Frontal cortex (tissue), 4 donors: Measurements from ENCODE around the gene RASGRF1. TPM values are rescaled to one million over a fixed set of nuclear protein-coding genes. Genes with fewer than 3 reads are reported as not detected.

ENCODE experiments used
- DNase-seq, 2 donors: peaks; one replicate each; pipeline ENCODE4 v3.0.0; 2012; ENCODE audit warnings: low spot score in 2 of 2
- FAIRE-seq: peaks from 2 replicates; lab custom pipeline; 2012; peaks lifted over from hg19 to GRCh38; lab: Jason Lieb, UNC
- total RNA-seq: library from RNA; depleted of rRNA; stranded (reverse); fragments of >200 nt; gene quantifications from one replicate; pipeline ENCODE4 v1.2.3, GENCODE V29; 2014
- donor health status: control.
- donor health status: control.
- donor health status: control.

The RASGRF1 gene
- total RNA-seq, 1 donor from 2014 or later: 4.5 TPM

DNA sequence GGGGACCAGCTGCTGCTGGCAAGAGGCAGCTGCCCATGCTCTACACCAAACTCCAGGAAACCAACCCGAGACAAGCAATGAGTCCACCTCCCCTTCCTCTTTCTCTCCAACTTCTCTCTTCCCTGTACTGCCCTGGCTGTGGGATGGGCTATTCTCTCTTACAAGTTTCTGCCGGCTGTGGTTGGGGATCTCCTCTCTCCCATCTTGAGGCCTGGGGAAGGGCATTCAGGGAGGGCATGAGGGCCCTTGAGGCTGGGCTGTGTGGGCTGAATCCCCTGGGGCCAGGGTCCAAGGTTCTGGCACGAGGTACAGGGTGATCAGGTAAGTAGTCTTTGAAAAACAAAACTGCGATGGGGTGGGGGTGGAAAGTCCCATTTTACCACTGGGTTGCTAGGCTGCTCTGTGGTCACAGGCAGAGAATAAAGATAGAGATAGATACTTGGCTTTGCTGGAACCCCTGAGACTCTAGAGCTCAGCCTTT, 113.4 kb downstream of the RASGRF1 start:
- DNase-seq: no peak

DNA sequence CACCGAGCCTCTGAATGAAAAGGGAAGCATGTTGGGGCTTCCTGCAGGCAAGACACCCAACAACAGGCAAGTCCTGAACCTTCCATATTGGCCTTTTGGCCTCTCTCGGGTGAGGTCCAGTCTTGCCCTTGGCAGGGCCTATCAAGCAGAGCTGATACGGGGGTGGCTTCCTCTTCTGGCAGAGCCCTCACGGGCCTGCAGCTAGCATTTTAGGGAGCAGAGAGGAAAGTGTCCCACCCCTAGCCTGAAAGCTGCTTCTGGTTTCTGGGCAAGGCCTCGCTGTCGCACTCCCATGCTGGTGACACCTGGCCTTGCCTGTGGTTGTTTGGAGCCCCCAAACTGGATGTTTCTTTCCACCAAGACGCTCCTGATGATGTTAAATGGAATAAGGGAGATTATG, 113.9 kb downstream of the RASGRF1 start:
- FAIRE-seq: no peak

More for the DNA sequence above, 113.4 kb downstream of the RASGRF1 start:
- FAIRE-seq: no peak

GRCh38 chr15:78974272-78974918, 116.2 kb downstream of the RASGRF1 start:
- no peak for FAIRE-seq

More for the DNA sequence above, 113.9 kb downstream of the RASGRF1 start:
- no peak for DNase-seq

GRCh38 chr15:78969687-78970349, 120.8 kb downstream of the RASGRF1 start:
- FAIRE-seq (no peak), DNase-seq (no peak)

More at GRCh38 chr15:78974272-78974918, 116.2 kb downstream of the RASGRF1 start:
- no peak for DNase-seq

DNA sequence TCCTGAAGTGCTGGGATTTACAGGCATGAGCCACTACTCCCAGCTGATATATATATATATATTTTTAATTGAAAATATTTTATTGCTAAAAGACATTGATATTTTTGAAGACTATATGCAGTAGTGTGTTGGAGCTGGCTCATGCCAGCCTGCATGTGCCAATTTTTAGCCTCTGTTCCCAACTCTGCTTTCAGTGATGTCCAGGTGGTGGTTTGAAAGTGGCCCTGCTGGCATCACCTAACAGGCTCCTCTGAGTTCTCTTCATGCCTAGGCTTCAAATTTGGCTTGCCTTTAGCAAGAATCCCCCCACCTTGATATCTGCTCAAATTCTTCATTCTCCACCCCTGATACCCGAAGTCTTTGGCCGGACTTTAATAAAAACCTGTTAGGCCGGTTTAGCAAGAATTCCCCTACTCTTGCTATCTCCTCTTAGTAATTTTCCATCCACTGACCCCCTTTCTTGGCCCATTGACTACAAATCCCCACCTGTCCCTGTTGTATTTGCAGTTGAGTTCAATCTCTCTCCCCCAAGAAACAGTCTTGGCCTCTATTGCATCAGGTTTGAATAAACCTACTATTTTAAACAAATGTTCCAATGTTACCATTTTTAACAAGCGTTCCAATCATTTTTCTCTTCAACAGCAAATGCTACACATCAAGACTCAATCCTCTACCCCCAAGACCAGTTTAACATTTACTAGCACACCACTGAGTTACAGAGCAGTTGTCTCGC, 121.9 kb downstream of the RASGRF1 start:
- FAIRE-seq: no peak

DNA sequence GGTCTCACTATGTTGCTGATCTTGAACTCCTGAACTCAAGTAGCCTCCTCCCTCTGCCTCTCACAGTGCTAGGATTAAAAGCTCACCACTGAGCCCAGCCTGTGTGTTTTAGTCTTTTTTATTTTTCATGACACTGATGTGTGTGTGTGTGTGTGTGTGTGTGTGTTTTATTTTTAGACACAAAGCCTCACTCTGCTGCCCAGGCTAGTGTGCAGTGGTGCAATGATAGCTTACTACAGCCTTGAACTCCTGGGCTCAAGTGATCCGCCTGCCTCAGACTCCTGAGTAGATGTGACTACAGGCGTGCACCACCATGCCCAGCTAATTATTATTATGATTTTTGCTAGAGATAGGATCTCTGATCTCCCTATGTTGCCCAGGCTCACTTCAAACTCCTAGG, 122.5 kb downstream of the RASGRF1 start:
- DNase-seq: no peak

More for the DNA sequence above, 121.9 kb downstream of the RASGRF1 start:
- DNase-seq: no peak

DNA sequence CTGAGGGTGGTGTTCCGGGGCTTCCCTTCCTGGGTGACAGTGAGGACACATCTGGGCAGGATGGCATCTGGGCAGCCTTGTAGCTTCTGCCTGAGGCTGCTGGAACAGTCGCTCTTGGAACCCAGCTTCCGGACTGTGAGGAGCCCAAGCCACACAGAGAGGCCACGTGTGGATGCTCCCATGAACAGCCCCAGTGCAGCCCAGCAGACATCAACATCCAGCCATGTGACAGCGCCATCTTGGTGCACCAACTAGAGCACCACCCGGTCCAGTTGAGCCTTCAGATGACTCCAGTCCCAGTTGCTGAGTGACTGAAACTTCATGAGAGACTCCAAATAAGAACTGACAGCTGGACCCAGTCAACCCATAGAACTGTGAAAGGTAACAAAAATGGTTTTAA, 130.3 kb downstream of the RASGRF1 start:
- DNase-seq (no peak), FAIRE-seq (no peak)

More for the DNA sequence above, 122.5 kb downstream of the RASGRF1 start:
- no peak for FAIRE-seq

GRCh38 chr15:78959360-78959759, 131.2 kb downstream of the RASGRF1 start:
- DNase-seq (no peak), FAIRE-seq (no peak)

- DNase-seq (no peak), FAIRE-seq (no peak)
Observed at GRCh38 chr15:78957416-78958093, 133.0 kb downstream of the RASGRF1 start.

- DNase-seq: no peak
- no peak for FAIRE-seq
Observed at GRCh38 chr15:78956937-78957336, 133.6 kb downstream of the RASGRF1 start.

GRCh38 chr15:78955355-78955754, 135.2 kb downstream of the RASGRF1 start:
- DNase-seq (no peak), FAIRE-seq (no peak)

DNA sequence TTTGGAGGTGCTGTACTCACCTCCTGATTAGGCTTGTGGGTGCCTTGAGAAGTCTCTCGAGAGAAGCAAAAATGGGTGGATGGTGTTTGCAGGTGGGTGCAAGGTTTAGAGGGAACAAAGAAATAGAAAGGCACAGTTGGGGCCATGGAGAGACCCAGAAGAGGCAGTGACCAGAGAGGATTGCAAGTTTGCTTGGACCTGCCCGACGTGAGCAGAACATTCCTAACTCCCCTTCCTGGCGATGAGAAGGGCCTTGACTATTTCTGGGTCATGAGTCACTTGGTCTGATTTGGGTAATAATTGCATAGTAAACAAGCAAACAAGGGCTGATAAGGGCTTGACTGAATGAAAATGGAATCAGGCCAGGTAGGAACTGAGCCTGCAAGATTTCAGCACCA, 138.7 kb downstream of the RASGRF1 start:
- FAIRE-seq (no peak), DNase-seq (no peak)

- DNase-seq (no peak), FAIRE-seq (no peak)
Observed at GRCh38 chr15:78950902-78951840, 139.4 kb downstream of the RASGRF1 start.

DNA sequence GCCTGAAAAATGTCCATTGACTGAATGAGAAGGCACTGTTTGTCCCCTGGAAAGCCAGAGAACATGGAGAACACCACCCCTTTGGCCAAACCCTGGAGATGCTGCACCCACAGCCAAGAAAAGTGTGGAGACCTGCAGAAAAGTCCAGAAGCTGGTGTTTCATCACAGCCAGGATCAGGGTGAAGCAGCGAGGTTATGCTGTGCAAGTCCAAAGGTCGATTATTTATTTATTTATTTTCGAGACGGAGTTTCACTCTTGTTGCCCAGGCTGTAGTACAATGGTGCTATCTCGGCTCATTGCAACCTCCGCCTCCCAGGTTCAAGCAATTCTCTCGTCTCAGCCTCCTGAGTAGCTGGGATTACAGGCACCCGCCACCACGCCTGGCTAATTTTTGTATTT, 140.2 kb downstream of the RASGRF1 start:
- FAIRE-seq (no peak), DNase-seq (no peak)

DNA sequence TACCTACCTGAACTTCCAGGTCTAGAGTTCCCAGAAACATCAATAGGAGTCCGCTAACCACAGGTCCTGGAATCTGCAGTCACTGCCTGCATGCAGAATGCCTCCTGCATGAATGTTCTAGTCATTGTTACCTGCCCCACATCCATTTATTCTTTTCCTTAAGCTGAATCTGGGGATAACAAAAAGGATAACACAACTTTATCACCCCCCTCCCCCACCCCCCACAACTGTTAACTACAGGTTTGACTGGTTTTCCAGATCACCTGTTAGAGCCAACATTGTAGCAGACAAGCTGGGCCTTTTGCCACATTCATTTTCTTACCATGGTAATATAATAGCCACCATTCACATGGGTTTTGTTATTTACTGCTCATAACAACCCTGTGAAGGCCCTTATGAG, 141.1 kb downstream of the RASGRF1 start:
- no peak for FAIRE-seq
- DNase-seq: no peak

DNA sequence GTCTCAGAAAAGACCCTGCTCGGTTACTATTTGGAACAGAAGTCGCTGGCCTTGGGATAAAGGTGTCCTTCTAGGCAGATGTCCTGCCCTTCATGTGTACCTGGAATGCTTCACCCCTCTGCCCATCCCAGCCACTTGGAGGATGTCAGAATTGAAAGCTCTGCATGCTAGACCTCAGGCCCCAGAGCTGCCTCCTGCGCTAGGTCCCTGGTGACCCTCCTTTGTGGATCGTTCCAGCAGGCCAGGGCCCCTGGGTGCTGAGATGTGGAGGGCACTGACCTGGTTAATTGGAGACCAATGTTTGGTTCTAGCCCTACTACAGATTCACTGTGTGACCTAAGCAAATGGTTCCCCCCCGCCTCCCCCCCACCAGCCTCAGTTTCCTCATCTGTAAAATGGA, 143.1 kb downstream of the RASGRF1 start:
- no peak for DNase-seq
- FAIRE-seq: no peak

- FAIRE-seq (no peak), DNase-seq (no peak)
Observed at GRCh38 chr15:78946493-78946892, 144.1 kb downstream of the RASGRF1 start.

- no peak for FAIRE-seq
- peak; percentile 75 to 88 for DNase-seq
Observed at GRCh38 chr15:78944669-78945407, 145.7 kb downstream of the RASGRF1 start, which contains the start of gene CTSH. Gene CTSH (minus strand): TSS chr15:78945046. CDS start chr15:78944981, 65 bp downstream.
